ENCODE results near the gene RIN3. TPM values are rescaled to one million over a fixed set of nuclear protein-coding genes. Genes with fewer than 3 reads are reported as not detected.

The RIN3 gene
- total RNA-seq, 1 experiment from 2014 or later, result 1.5 TPM

GRCh38 chr14:92567173-92567725 is 53.7 kb downstream of the RIN3 start:
- peaks cover 0 to 3% of the 10 kb centered on the region in 2 experiments; a peak in 2 of 4 replicates for H3K4me1 Mint-ChIP-seq
- H4K20me1 ChIP-seq (ENCODE audit: control insufficient read depth, insufficient read depth, insufficient read length), result no peaks in the 10 kb centered on the region
- H3K27me3 ChIP-seq (ENCODE audit: insufficient read depth, low read length), result no peaks in the 10 kb centered on the region
- DNase-seq, result no peak
- H3K9me3 ChIP-seq (ENCODE audit: control insufficient read depth, low read depth, low read length), result no peaks in the 10 kb centered on the region
- no peaks in the 10 kb centered on the region for H3K79me1 ChIP-seq (ENCODE audit: insufficient read depth, low read depth, low read length, poor library complexity, severe bottlenecking)
- H3K27ac Mint-ChIP-seq, result no peak overlapping the region
- no peak overlapping the region for H2BK15ac ChIP-seq (ENCODE audit: low read depth, low read length)
- no peaks in the 10 kb centered on the region for H3K4me1 ChIP-seq (ENCODE audit: insufficient read depth, low read length)
- no peak overlapping the region for H4K8ac ChIP-seq (replicated peaks; ENCODE audit: insufficient read length, low read depth, low read length)
- H2AK5ac ChIP-seq (ENCODE audit: insufficient read length, low read length), result no peak overlapping the region
- H3T11ph ChIP-seq (ENCODE audit: low read length), result no peak overlapping the region
- no peak overlapping the region for H3K9ac ChIP-seq (ENCODE audit: extremely low read depth, insufficient read length, low read length)
- no peak overlapping the region for H4K5ac ChIP-seq (ENCODE audit: insufficient read length, low read depth, low read length)
- no peak overlapping the region for H3K4me3 Mint-ChIP-seq
- no peak overlapping the region for H3K4ac ChIP-seq (ENCODE audit: low read depth, low read length)
- no peak overlapping the region for H2BK5ac ChIP-seq (ENCODE audit: insufficient read length, low read length)
- no peak overlapping the region for H3K27ac ChIP-seq (ENCODE audit: insufficient read length, low read depth, low read length)
- peaks cover 0 to 8% of the 10 kb centered on the region in 2 experiments; a peak in 3 of 5 replicates for H3K9me3 Mint-ChIP-seq
- no peak overlapping the region for H3K14ac ChIP-seq (ENCODE audit: insufficient read depth, low read length)
- no peaks in the 10 kb centered on the region for H3K23me2 ChIP-seq (ENCODE audit: insufficient read length, low read depth, low read length, poor library complexity, severe bottlenecking)
- no peak overlapping the region for H2BK20ac ChIP-seq (ENCODE audit: low read depth, low read length, poor library complexity, severe bottlenecking)
- H2AFZ ChIP-seq (ENCODE audit: low read length), result no peak overlapping the region
- no peak overlapping the region for H3K4me2 ChIP-seq (ENCODE audit: insufficient read depth, insufficient read length, low read length)
- H3K23ac ChIP-seq (ENCODE audit: insufficient read length, low read depth, low read length), result no peak overlapping the region
- H4K91ac ChIP-seq (ENCODE audit: insufficient read length, low read depth, low read length), result no peak overlapping the region
- H3K36me3 Mint-ChIP-seq (ENCODE audit: insufficient read depth in 1 of 3, low read depth in 3 of 3), result peaks cover 0 to 7% (median 2%) of the 10 kb centered on the region in 3 experiments; a peak in 3 of 7 replicates
- no peak overlapping the region for H2BK12ac ChIP-seq (ENCODE audit: insufficient read length, low read depth, low read length)
- TF ChIP-seq, protein P1, sequence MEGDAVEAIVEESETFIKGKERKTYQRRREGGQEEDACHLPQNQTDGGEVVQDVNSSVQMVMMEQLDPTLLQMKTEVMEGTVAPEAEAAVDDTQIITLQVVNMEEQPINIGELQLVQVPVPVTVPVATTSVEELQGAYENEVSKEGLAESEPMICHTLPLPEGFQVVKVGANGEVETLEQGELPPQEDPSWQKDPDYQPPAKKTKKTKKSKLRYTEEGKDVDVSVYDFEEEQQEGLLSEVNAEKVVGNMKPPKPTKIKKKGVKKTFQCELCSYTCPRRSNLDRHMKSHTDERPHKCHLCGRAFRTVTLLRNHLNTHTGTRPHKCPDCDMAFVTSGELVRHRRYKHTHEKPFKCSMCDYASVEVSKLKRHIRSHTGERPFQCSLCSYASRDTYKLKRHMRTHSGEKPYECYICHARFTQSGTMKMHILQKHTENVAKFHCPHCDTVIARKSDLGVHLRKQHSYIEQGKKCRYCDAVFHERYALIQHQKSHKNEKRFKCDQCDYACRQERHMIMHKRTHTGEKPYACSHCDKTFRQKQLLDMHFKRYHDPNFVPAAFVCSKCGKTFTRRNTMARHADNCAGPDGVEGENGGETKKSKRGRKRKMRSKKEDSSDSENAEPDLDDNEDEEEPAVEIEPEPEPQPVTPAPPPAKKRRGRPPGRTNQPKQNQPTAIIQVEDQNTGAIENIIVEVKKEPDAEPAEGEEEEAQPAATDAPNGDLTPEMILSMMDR (conservative IDR thresholded peaks at IDR 0.05), result no peak
- no peak overlapping the region for H2BK120ac ChIP-seq (ENCODE audit: low read depth, low read length, poor library complexity, severe bottlenecking)
- H3K79me2 ChIP-seq (ENCODE audit: insufficient read depth, low read length), result no peaks in the 10 kb centered on the region
- no CpG with 5 or more reads among the region's 2 CpGs for WGBS (ENCODE audit: extremely low coverage, insufficient read length, low lambda C conversion rate)
- no peak overlapping the region for H3K18ac ChIP-seq (ENCODE audit: insufficient read length, low read depth, low read length)
- no peak overlapping the region for H3K56ac ChIP-seq (ENCODE audit: insufficient read length, low read depth, low read length)
- peaks cover 9% of the 10 kb centered on the region for H3K27me3 Mint-ChIP-seq (ENCODE audit: low read depth)
